CD1c-positive myeloid dendritic cell (primary cell): Measurements from ENCODE around the gene ROBO4.
A peak's percentile ranks its signal among the peaks of the same experiment; 100 is the strongest.

Source experiments
- DNase-seq: peaks from one replicate; pipeline ENCODE4 v3.0.0-alpha.2; 2016; ENCODE audit errors: extremely low spot score

ROBO4 gene

GRCh38 chr11:124840666-124841065, 57.0 kb downstream of the ROBO4 start:
- no peak for DNase-seq

- no peak for DNase-seq
Observed at GRCh38 chr11:124839972-124840621, 57.6 kb downstream of the ROBO4 start.

GRCh38 chr11:124839128-124839971, 58.3 kb downstream of the ROBO4 start:
- DNase-seq = peak; percentile 10

GRCh38 chr11:124838805-124839127, 58.9 kb downstream of the ROBO4 start:
- no peak for DNase-seq

GRCh38 chr11:124837491-124837856, 60.2 kb downstream of the ROBO4 start:
- peak; percentile 58 for DNase-seq

- no peak for DNase-seq
Observed at GRCh38 chr11:124835918-124836317, 61.7 kb downstream of the ROBO4 start.

- DNase-seq = no peak
Observed at GRCh38 chr11:124834526-124835180, 63.0 kb downstream of the ROBO4 start.
